Endothelial cell of hepatic sinusoid (primary cell): Measurements from ENCODE around the gene TTC9C.
"Not testable (repeated sequence)": the region's sequence is repeated elsewhere in the genome, so short reads cannot be mapped to it uniquely, and the experiment has no call there.

Source experiments
- in situ Hi-C: cut with HindIII; loops from 2 replicates; pipeline ENCODE4 v1.10.0; 2017; ENCODE audit warnings: low sequenced_read_pairs

Gene TTC9C

GRCh38 chr11:62747475-62748160, 19.3 kb downstream of the TTC9C start:
- in situ Hi-C loops: no loop called here

DNA sequence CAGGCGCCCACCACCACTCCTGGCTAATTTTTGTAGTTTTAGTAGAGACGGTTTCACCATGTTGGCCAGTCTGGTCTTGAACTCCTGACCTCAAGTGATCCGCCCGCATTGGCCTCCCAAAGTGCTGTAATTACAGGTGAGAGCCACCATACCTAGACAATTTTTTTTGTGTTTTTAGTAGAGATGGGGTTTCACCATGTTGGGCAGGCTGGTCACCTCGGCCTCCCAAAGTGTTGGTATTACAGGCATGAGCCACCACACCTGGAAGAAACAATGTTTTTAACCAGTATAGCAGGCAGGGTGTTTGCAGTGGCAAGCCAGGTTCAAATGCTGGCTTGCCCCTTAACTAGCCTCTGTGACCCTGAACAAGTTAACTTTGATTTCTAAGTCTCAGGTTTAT, 21.6 kb downstream of the TTC9C start:
- in situ Hi-C loops: loop anchor here (5.0 kb wide), 1 partner anchor 113 kb away; no protein-coding TSS in a partner anchor

- in situ Hi-C loops: loop anchor here (5.0 kb wide), 1 partner anchor 115 kb away; no protein-coding TSS in a partner anchor
Measured at GRCh38 chr11:62752177-62752785, 24.0 kb downstream of the TTC9C start.

DNA sequence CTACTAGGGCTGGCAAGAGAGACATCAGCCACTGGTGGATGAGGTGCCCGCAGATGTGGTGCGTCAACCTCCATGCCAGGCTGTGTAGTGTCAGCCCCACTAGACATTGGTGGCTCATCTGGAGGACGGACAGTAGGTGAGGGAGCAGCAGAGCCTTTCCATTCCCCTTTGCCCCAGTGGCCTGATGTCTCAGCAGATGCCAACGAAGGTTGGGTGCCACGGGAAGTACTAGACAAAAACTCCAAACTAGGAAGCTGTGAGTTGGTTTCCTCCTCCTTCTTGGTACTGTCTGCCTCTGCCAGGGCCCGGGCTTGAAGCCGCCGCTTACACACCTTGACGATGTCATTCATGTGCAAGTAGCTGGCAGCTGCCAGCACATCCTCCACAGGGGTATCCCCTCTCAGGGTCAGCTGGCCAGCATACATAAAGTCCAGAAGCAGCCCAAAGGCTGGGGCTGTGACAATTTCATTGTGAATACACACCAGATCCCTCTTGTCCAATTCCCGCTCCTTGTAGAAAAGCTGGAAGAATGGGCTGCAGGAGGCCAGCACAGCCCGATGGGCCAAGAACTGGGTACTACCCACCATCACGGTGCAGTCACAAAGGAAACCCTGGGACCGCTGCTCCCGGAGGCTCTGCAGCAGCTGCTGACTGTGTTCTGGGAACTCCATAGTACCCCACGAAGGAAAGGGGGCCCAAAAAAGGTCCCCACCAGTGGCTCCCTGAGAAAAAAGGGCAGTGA, 24.9 kb downstream of the TTC9C start:
- in situ Hi-C loops: loop anchor here (5.0 kb wide), 1 partner anchor 116 kb away; no protein-coding TSS in a partner anchor

- in situ Hi-C loops: loop anchor here (5.0 kb wide), 1 partner anchor 117 kb away; no protein-coding TSS in a partner anchor
Measured at GRCh38 chr11:62753736-62754603, 25.7 kb downstream of the TTC9C start, which contains the start of gene ZBTB3. ZBTB3 (minus strand) TSS chr11:62754160; CDS start chr11:62753664, 496 bp downstream.

DNA sequence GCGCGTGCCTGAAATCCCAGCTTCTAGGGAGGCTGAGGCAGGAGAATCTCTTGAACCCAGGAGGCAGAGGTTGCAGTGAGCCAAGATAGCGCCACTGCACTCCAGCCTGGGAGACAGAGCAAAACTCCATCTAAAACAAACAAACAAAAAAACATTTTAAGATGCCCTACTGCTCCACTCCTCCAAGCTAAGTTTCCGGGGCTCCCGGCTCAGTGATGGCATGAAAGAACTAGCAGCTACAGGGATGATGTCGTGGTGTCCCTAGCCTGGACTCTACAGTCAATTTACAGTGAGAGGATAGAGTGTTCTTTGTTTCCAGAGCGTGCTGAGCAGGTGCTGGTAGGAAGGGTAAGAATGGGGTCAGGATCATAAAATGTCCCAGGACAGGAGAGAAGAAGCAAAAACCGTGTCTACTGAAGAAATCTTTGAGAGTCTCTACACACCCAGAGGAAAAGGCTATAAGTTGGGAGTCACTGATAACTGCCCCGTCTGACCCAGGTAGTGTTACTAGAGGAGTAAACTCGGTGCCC, 26.9 kb downstream of the TTC9C start:
- in situ Hi-C loops: no loop called here

- in situ Hi-C loops: no loop called here
Measured at GRCh38 chr11:62757846-62758788, 29.8 kb downstream of the TTC9C start.

GRCh38 chr11:62760867-62761227, 32.6 kb downstream of the TTC9C start:
- in situ Hi-C loops: not testable (repeated sequence)

GRCh38 chr11:62770778-62771143, 42.5 kb downstream of the TTC9C start:
- in situ Hi-C loops: loop anchor here (5.0 to 10.0 kb wide), 2 partner anchors 56 to 98 kb away; partner anchors contain the start of genes LBHD1 and UQCC3

DNA sequence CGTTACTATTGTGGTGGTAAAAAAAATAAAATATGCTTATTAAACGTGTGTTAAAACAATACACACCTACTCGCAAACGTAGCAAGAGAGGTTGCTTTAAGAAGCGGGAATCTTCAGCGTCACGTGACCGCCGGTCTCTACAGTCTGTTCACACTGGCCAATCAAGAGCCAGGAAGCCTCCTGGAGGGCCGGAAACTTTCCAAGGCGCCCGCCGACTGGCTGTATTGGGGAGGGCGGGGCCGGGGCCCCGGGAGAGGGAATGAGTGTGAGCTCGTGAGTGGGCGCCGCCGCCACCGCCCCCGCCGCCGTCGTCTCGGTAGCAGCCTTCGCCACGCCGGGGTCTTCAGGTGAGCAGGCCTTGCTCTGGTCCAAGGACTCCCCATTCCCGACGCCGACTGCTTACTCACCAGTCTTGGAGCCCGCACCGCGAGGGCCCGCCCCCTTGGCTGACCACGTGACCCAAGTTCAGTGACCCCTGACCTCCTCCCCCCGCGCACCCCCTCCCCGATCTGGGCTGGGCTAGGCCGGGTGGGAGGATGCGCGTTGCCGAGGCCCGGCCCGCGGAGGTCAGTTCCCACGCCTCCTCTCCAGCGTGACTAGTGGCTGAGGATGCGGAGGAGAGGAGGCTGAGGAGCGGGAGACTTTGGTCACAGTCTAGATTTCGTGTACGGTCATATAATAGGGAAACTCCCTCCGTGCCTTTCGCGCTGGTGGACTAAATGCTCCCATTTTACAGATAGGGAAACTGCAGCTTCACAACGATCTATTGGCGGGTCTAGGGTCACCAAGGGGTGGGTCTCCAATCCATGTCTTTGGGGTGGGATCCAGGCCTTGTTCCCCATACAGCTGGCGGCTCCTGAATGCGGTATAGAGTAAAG, 43.1 kb downstream of the TTC9C start, which contains the start of gene TAF6L:
TSS of gene TAF6L (plus strand) at position 253 of the 878 bp plus-strand sequence. CDS start 4,388 bp downstream, outside the sequence.
- in situ Hi-C loops: loop anchor here (5.0 to 10.0 kb wide), 2 partner anchors 57 to 99 kb away; partner anchors contain the start of genes LBHD1 and UQCC3

DNA sequence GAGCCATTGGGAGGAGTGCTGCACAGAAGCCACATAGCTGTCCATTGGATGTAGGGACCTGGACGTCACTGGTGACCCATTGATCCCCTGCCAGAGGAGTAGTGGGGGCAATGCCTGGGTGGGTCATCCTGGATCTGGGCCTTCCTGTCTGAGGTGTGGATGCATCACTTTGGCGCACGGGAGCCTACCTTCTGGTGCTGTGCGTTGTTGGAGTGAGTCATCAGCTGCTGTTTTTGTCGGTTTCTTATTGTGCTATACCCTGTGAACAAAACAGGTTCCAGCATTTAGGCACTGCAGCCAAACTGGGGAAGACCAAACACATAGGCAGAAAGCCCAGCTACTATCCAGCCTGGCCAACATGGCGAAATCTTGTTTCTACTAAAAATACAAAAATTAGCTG, 46.1 kb downstream of the TTC9C start:
- in situ Hi-C loops: loop anchor here (5.0 to 10.0 kb wide), 2 partner anchors 60 to 102 kb away; partner anchors contain the start of genes LBHD1 and UQCC3

DNA sequence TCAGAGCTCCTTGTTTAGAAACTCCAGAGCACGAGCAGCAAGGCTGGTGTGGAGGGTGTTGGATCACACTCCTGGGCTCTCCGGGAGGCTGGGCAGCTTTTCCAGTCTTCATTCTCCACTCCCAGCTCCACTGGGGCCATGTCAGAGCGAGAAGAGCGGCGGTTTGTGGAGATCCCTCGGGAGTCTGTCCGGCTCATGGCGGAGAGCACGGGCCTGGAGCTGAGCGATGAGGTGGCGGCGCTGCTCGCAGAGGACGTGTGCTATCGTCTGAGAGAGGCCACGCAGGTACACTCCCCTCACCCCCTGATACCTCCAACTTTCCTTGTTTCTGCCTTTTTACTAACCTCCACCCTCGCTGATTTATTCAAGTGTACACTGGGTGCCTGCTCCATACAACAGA, 47.4 kb downstream of the TTC9C start:
- in situ Hi-C loops: loop anchor here (10.0 kb wide), 1 partner anchor 61 kb away; no protein-coding TSS in a partner anchor

GRCh38 chr11:62777389-62777788, 49.1 kb downstream of the TTC9C start:
- in situ Hi-C loops: loop anchor here (10.0 kb wide), 1 partner anchor 63 kb away; no protein-coding TSS in a partner anchor

- in situ Hi-C loops: loop anchor here (10.0 kb wide), 1 partner anchor 64 kb away; no protein-coding TSS in a partner anchor
Measured at GRCh38 chr11:62778441-62778840, 50.2 kb downstream of the TTC9C start.

DNA sequence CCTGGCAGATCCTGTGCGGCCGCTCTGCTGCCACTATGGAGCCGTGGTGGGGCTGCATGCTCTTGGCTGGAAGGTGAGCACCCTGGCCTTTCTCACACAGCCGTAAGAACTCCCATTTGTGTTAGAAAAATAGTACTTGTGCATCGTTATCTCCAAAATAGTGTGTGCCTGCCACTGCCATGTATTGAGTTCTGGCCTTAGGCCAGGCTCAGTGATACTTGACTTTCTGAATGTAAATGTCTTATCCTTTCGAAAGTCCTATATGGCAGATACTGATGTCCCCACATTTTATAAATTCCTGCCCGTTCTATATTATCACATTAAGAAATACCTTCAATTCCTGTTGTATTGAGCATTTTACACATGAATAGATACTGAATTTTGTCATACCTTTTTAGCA, 54.5 kb downstream of the TTC9C start:
- in situ Hi-C loops: no loop called here

- in situ Hi-C loops: no loop called here
Measured at GRCh38 chr11:62786318-62787004, 58.2 kb downstream of the TTC9C start.
